Keratinocyte (primary cell): ENCODE measurements around the gene SANBR. TPM values are rescaled to one million over a fixed set of nuclear protein-coding genes. Genes with fewer than 3 reads are reported as not detected.

Experiments used
- DNase-seq: peaks from one replicate; pipeline ENCODE4 v3.0.0-alpha.2; 2011; ENCODE audit warnings: low read depth, missing footprints, low spot score
- FAIRE-seq: peaks from 2 replicates; lab custom pipeline; 2011; peaks lifted over from hg19 to GRCh38; lab: Jason Lieb, UNC
- H2AFZ ChIP-seq: 2 replicates; pipeline ENCODE4 v1.6.0; 2012; ENCODE audit warnings: low read length, control low read depth, inconsistent platforms; ENCODE audit not compliant: control insufficient read depth
- H3K27ac ChIP-seq: 2 replicates; pipeline ENCODE4 v1.5.1; 2011; ENCODE audit warnings: low read length; ENCODE audit not compliant: control insufficient read depth, insufficient read depth
- H3K27me3 ChIP-seq: 3 replicates; pipeline ENCODE4 v1.6.0; 2011; ENCODE audit warnings: low read length; ENCODE audit not compliant: control insufficient read depth, insufficient read depth; ENCODE audit errors: extremely low read depth
- H3K36me3 ChIP-seq, 2 experiments: 2 replicates in 1 of 2; 3 replicates in 1 of 2; pipeline ENCODE4 v1.5.1; 2011; ENCODE audit warnings: low read length in 2 of 2, mild to moderate bottlenecking in 1 of 2; ENCODE audit not compliant: control insufficient read depth in 2 of 2, insufficient read depth in 2 of 2; ENCODE audit errors: extremely low read depth in 1 of 2
- H3K4me1 ChIP-seq: 3 replicates; pipeline ENCODE4 v1.5.1; 2011; ENCODE audit warnings: low read length; ENCODE audit not compliant: control insufficient read depth, insufficient read depth; ENCODE audit errors: extremely low read depth
- H3K4me2 ChIP-seq: 3 replicates; pipeline ENCODE4 v1.6.0; 2011; ENCODE audit warnings: low read depth, low read length; ENCODE audit not compliant: control insufficient read depth, insufficient read depth; ENCODE audit errors: extremely low read depth
- H3K4me3 ChIP-seq, 3 experiments: fragments of 200-600 bp in 1 of 3; sonication (generic) in 1 of 3; 2 replicates in 2 of 3; 3 replicates in 1 of 3; pipeline ENCODE4 v1.5.1; 2011 to 2016; ENCODE audit warnings: low read length in 3 of 3, mild to moderate bottlenecking in 3 of 3, control low read depth in 2 of 3, inconsistent platforms in 1 of 3, low read depth in 1 of 3, mixed read lengths in 1 of 3, mixed run types in 1 of 3, moderate library complexity in 1 of 3; ENCODE audit not compliant: control insufficient read depth in 2 of 3, insufficient read depth in 2 of 3; ENCODE audit errors: extremely low read depth in 1 of 3
- H3K79me2 ChIP-seq: 2 replicates; pipeline ENCODE4 v1.6.0; 2012; ENCODE audit warnings: low read length; ENCODE audit not compliant: control insufficient read depth, insufficient read depth
- H3K9ac ChIP-seq: 3 replicates; pipeline ENCODE4 v1.6.0; 2011; ENCODE audit warnings: low read length; ENCODE audit not compliant: control insufficient read depth, insufficient read depth; ENCODE audit errors: extremely low read depth
- H3K9me1 ChIP-seq: 3 replicates; pipeline ENCODE4 v1.6.0; 2011; ENCODE audit warnings: low read length; ENCODE audit not compliant: control insufficient read depth, insufficient read depth; ENCODE audit errors: extremely low read depth
- H3K9me3 ChIP-seq: 2 replicates; pipeline ENCODE4 v1.5.1; 2012; ENCODE audit warnings: low read depth, low read length; ENCODE audit not compliant: control insufficient read depth
- H4K20me1 ChIP-seq: 3 replicates; pipeline ENCODE4 v1.6.0; 2011; ENCODE audit warnings: low read length; ENCODE audit not compliant: control insufficient read depth, insufficient read depth; ENCODE audit errors: extremely low read depth
- CTCF ChIP-seq, 3 experiments: IDR thresholded peaks in 1 of 3; conservative IDR thresholded peaks in 1 of 3; optimal IDR thresholded peaks in 1 of 3; 2 replicates in 2 of 3; 3 replicates in 1 of 3; pipeline versions ENCODE3 to v1.5.1; 2011; ENCODE audit warnings: low read length in 3 of 3, mild to moderate bottlenecking in 3 of 3, moderate library complexity in 2 of 3, control low read depth in 1 of 3, inconsistent platforms in 1 of 3; ENCODE audit not compliant: insufficient read depth in 2 of 3; ENCODE audit errors: extremely low read depth in 1 of 3
- EZH2 ChIP-seq: IDR thresholded peaks from one replicate; pipeline ENCODE4 v1.6.1; 2012; ENCODE audit warnings: inconsistent platforms, mild to moderate bottlenecking, low read length, moderate library complexity
- dilution Hi-C: fragments of 300-500 bp; cut with MboI; formaldehyde crosslinking; loops from one replicate; pipeline ENCODE4 v1.7.0; 2020; ENCODE audit warnings: low sequenced_read_pairs; ENCODE audit not compliant: extremely low pct_ligation_motif_present
- polyA plus RNA-seq, 5 experiments: library from polyadenylated mRNA; depleted of rRNA in 3 of 5; stranded (reverse) in 3 of 5; stranded (forward) in 1 of 5; unstranded in 1 of 5; fragments of >200 nt; gene quantifications; 1 replicate in 1 of 5; 2 replicates in 3 of 5; 3 replicates in 1 of 5; pipeline versions ENCODE4 v1.2.1 to v1.2.3, GENCODE V29; 2011 to 2012; ENCODE audit warnings: missing spikeins in 2 of 5, low read depth in 1 of 5, low replicate concordance in 1 of 5

The SANBR gene
- polyA plus RNA-seq, 1 donor (not counting 4 experiments of a cell fraction or from before 2014, with no cell fraction given) = 7.0 TPM

- TF ChIP-seq CTCF (optimal IDR thresholded peaks at IDR 0.05 in 1 of 3, IDR thresholded peaks at IDR 0.05 in 1 of 3, conservative IDR thresholded peaks at IDR 0.05 in 1 of 3; ENCODE audit: extremely low read depth in 1 of 3, insufficient read depth in 2 of 3, low read length in 3 of 3) = no peak
- TF ChIP-seq EZH2 = no peak
- dilution Hi-C loops = no loop called here
- H3K79me2 ChIP-seq = no peaks in the 10 kb centered on the region
- no peak for DNase-seq
- H3K9me1 ChIP-seq = no peaks in the 10 kb centered on the region
- no peak overlapping the region for H2AFZ ChIP-seq
- no peaks in the 10 kb centered on the region for H3K9me3 ChIP-seq
- no peak overlapping the region for H3K4me2 ChIP-seq
- no peak for FAIRE-seq
- no peaks in the 10 kb centered on the region for H3K27me3 ChIP-seq
- no peak overlapping the region for H3K9ac ChIP-seq
- H4K20me1 ChIP-seq = no peaks in the 10 kb centered on the region
- H3K4me1 ChIP-seq = no peaks in the 10 kb centered on the region
- no peak overlapping the region for H3K27ac ChIP-seq
- H3K4me3 ChIP-seq = no peak overlapping the region
- peaks cover 2 to 4% of the 10 kb centered on the region in 2 experiments for H3K36me3 ChIP-seq
Measured at GRCh38 chr2:61045226-61045625, 20.4 kb upstream of the SANBR start.

- Histone ChIP-seq H4K20me1 (no peaks in the 10 kb centered on the region), H3K9me1 (no peaks in the 10 kb centered on the region), H3K36me3 (peaks cover 2 to 4% of the 10 kb centered on the region in 2 experiments), H2AFZ (no peak overlapping the region), H3K4me1 (no peaks in the 10 kb centered on the region), H3K4me3 (no peak overlapping the region), H3K79me2 (no peaks in the 10 kb centered on the region), H3K27ac (no peak overlapping the region), H3K27me3 (no peaks in the 10 kb centered on the region), H3K9me3 (no peaks in the 10 kb centered on the region), H3K9ac (no peak overlapping the region), H3K4me2 (no peak overlapping the region)
- no peak for TF ChIP-seq CTCF (optimal IDR thresholded peaks at IDR 0.05 in 1 of 3, IDR thresholded peaks at IDR 0.05 in 1 of 3, conservative IDR thresholded peaks at IDR 0.05 in 1 of 3; ENCODE audit: extremely low read depth in 1 of 3, insufficient read depth in 2 of 3, low read length in 3 of 3)
- no peak for TF ChIP-seq EZH2
- no peak for DNase-seq
- dilution Hi-C loops = no loop called here
- FAIRE-seq = no peak
Measured at GRCh38 chr2:61045999-61046398, 19.7 kb upstream of the SANBR start.
